Ovary (tissue), 3 donors: Measurements from ENCODE around the gene EFCAB6.

Experiments
- EP300 ChIP-seq: sonication (generic); formaldehyde crosslinking; IDR thresholded peaks from one replicate; pipeline ENCODE4 v1.6.1; 2017; ENCODE audit warnings: antibody characterized with exemption
- TF ChIP-seq, protein P1 (sequence below), 3 donors: fragments of 450-650 bp in 2 of 3; fragments of 200-600 bp in 1 of 3; IDR thresholded peaks; one replicate each; pipeline versions ENCODE4 v1.5.1 to v1.8.0; 2016 to 2022; ENCODE audit warnings: antibody characterized with exemption in 3 of 3, mild to moderate bottlenecking in 1 of 3
- donor health status: DM: no; HTN: no; CAD: no.

DNA sequence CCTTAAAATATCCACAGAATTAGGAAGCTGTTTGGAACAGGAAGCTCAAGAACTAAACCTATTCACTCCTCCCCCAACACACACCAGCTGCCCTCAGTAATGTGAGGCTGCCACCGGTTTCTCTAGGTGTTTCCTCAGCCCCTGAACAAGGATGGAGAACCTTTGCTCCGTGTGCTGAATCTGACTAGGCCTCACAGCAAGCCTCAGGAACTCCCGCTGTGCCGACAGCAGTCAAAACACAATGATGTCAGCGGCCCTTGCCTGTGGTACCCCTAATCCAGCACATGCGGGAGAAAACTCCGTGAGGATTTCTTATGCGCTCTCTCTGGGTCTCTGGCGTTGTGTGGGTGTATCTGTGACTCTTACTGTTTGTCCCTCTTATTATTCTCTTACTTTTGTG lies 153.3 kb downstream of the EFCAB6 start:
- TF ChIP-seq EP300, result no peak
- TF ChIP-seq, protein P1, sequence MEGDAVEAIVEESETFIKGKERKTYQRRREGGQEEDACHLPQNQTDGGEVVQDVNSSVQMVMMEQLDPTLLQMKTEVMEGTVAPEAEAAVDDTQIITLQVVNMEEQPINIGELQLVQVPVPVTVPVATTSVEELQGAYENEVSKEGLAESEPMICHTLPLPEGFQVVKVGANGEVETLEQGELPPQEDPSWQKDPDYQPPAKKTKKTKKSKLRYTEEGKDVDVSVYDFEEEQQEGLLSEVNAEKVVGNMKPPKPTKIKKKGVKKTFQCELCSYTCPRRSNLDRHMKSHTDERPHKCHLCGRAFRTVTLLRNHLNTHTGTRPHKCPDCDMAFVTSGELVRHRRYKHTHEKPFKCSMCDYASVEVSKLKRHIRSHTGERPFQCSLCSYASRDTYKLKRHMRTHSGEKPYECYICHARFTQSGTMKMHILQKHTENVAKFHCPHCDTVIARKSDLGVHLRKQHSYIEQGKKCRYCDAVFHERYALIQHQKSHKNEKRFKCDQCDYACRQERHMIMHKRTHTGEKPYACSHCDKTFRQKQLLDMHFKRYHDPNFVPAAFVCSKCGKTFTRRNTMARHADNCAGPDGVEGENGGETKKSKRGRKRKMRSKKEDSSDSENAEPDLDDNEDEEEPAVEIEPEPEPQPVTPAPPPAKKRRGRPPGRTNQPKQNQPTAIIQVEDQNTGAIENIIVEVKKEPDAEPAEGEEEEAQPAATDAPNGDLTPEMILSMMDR (IDR thresholded peaks at IDR 0.05), result no peak
